HG02623 (cell line): Measurements from ENCODE around the gene SP100.

Experiments used
- ATAC-seq: cut with Tn5 transposase; IDR thresholded peaks from one replicate; pipeline ENCODE4 v1.9.1; 2021; ENCODE audit warnings: moderate library complexity; ENCODE audit not compliant: unreplicated experiment

The SP100 gene

DNA sequence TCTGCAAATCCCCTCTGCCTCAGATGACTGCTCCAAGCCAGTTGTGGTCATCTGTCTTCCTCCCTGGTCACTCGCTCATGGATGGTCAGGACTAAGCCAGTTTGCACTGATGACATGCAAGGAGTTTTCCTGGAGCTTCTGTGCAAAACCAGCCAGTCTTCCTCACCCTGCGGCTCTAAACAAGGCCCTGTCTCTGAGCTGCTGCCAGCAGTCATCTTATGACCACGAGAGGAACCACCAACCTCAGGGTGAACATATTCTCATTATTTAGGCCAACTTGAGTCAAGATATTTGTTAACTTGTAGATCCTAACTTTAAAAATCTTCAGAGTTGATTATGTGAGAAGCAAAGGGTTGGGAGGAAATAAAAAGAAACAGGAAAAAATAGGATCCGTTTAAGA lies 176.8 kb downstream of the SP100 start:
- no peak for ATAC-seq
